Frontal cortex (tissue), 4 donors: ENCODE data around the gene SLC26A6. TPM values are rescaled to one million over a fixed set of nuclear protein-coding genes. Genes with fewer than 3 reads are reported as not detected.

Experiments
- DNase-seq, 2 donors: peaks; one replicate each; pipeline ENCODE4 v3.0.0; 2012; ENCODE audit warnings: low spot score in 2 of 2
- FAIRE-seq: peaks from 2 replicates; lab custom pipeline; 2012; peaks lifted over from hg19 to GRCh38; lab: Jason Lieb, UNC
- small RNA-seq: library from RNA; depleted of rRNA; stranded (forward); fragments of <200 nt; gene quantifications from one replicate; pipeline ENCODE3, GENCODE V24; 2014
- total RNA-seq: library from RNA; depleted of rRNA; stranded (reverse); fragments of >200 nt; gene quantifications from one replicate; pipeline ENCODE4 v1.2.3, GENCODE V29; 2014
- donor health status: control.
- donor health status: control.
- donor health status: control.

Gene SLC26A6
- total RNA-seq, 1 donor from 2014 or later = 4.1 TPM

- FAIRE-seq (no peak), DNase-seq (no peak)
Observed at GRCh38 chr3:48585411-48585810, 49.9 kb downstream of the SLC26A6 start.

- DNase-seq (no peak), FAIRE-seq (no peak)
Observed at GRCh38 chr3:48584836-48585235, 50.4 kb downstream of the SLC26A6 start.

GRCh38 chr3:48581621-48582481 lies 53.4 kb downstream of the SLC26A6 start:
- FAIRE-seq (no peak), DNase-seq (no peak)

- DNase-seq (no peak), FAIRE-seq (no peak)
Observed at GRCh38 chr3:48576647-48577046, 58.6 kb downstream of the SLC26A6 start.

Small RNAs within 50 kb of the gene (small RNA-seq; reads per million reads assigned to genes)
- gene AC141002.1 = not detected

Other genes with a start within 250 kb of the SLC26A6 start
- gene PLXNB1, start 205.4 kb downstream of the SLC26A6 start, total RNA-seq = 32.2 TPM
- 12.6 TPM for gene CCDC51, start 195.3 kb downstream of the SLC26A6 start, total RNA-seq
- gene TMA7, start 195.2 kb downstream of the SLC26A6 start, total RNA-seq = 99.9 TPM
- 7.3 TPM for gene ATRIP, start 188.7 kb downstream of the SLC26A6 start, total RNA-seq
- gene SHISA5, start 131.3 kb downstream of the SLC26A6 start, total RNA-seq = 81.1 TPM
- gene PFKFB4, start 78.7 kb downstream of the SLC26A6 start, total RNA-seq = 22.0 TPM
- gene UCN2, start 71.7 kb downstream of the SLC26A6 start, total RNA-seq = not detected
- gene COL7A1, start 40.1 kb downstream of the SLC26A6 start, total RNA-seq = 1.2 TPM
- gene UQCRC1, start 25.8 kb downstream of the SLC26A6 start, total RNA-seq = 149 TPM
- gene TMEM89, start 13.7 kb downstream of the SLC26A6 start, total RNA-seq = not detected
- 27.7 TPM for gene CELSR3, start 27.4 kb upstream of the SLC26A6 start, total RNA-seq
- gene NCKIPSD, start 50.5 kb upstream of the SLC26A6 start, total RNA-seq = 6.1 TPM
- 94.2 TPM for gene IP6K2, start 81.8 kb upstream of the SLC26A6 start, total RNA-seq
- 32.2 TPM for gene PRKAR2A, start 212.4 kb upstream of the SLC26A6 start, total RNA-seq